HEK293 (cell line): ENCODE data around the gene MAPKAPK5.
A peak's percentile ranks its signal among the peaks of the same experiment; 100 is the strongest.

Source experiments
- CTCF ChIA-PET: fragments of 350-600 bp; formaldehyde crosslinking; extraction: SDS; loops from one replicate; lab custom pipeline; 2021; ENCODE audit warnings: antibody characterized with exemption; lab: Yijun Ruan, JAX
- POLR2A ChIA-PET: fragments of 300-600 bp; formaldehyde crosslinking; extraction: SDS; loops from one replicate; lab custom pipeline; 2020; ENCODE audit warnings: antibody characterized with exemption, inconsistent platforms; lab: Yijun Ruan, JAX
- H3K27ac ChIP-seq: fragments of 200-500 bp; sonication (Bioruptor generic); 2 replicates; pipeline ENCODE4 v1.5.1; 2014; ENCODE audit warnings: low read depth, low read length, control low read depth, inconsistent platforms; ENCODE audit errors: extremely low read depth
- H3K36me3 ChIP-seq, 2 experiments: fragments of 200-500 bp in 1 of 2; sonication (Bioruptor generic) in 1 of 2; 1 replicate in 1 of 2; 2 replicates in 1 of 2; pipeline ENCODE4 v1.5.1; 2014 to 2017; ENCODE audit warnings: inconsistent platforms in 2 of 2, low read length in 2 of 2; ENCODE audit not compliant: control insufficient read depth in 2 of 2, insufficient read depth in 1 of 2
- H3K4me1 ChIP-seq: fragments of 200-500 bp; sonication (Bioruptor generic); 2 replicates; pipeline ENCODE4 v1.5.1; 2014; ENCODE audit warnings: mild to moderate bottlenecking, low read length, inconsistent platforms; ENCODE audit not compliant: control insufficient read depth, insufficient read depth
- H3K4me3 ChIP-seq: 2 replicates; pipeline ENCODE4 v1.5.1; 2011; ENCODE audit warnings: low read depth, mild to moderate bottlenecking, control low read depth, low read length, moderate library complexity
- H3K9me3 ChIP-seq: fragments of 200-500 bp; sonication (Bioruptor generic); 2 replicates; pipeline ENCODE4 v1.5.1; 2014; ENCODE audit warnings: low read depth, low read length, inconsistent platforms; ENCODE audit not compliant: control insufficient read depth, insufficient read depth
- KLF16 ChIP-seq: fragments of 450-650 bp; formaldehyde crosslinking; IDR thresholded peaks from 2 replicates; pipeline ENCODE4 v1.5.1; 2017; ENCODE audit warnings: missing biosample characterization, missing genetic modification characterization
- OSR2 ChIP-seq: fragments of 450-650 bp; formaldehyde crosslinking; IDR thresholded peaks from 2 replicates; pipeline ENCODE4 v1.5.1; 2016; ENCODE audit warnings: missing biosample characterization, missing genetic modification characterization
- SP7 ChIP-seq: fragments of 450-650 bp; formaldehyde crosslinking; IDR thresholded peaks from 2 replicates; pipeline ENCODE4 v1.5.1; 2016; ENCODE audit warnings: missing biosample characterization, missing genetic modification characterization
- TRIM28 ChIP-seq: IDR thresholded peaks from 2 replicates; pipeline ENCODE4 v1.6.1; 2011; ENCODE audit warnings: low read length, control low read depth, borderline replicate concordance
- YY2 ChIP-seq: fragments of 450-650 bp; formaldehyde crosslinking; IDR thresholded peaks from 2 replicates; pipeline ENCODE4 v1.5.1; 2016; ENCODE audit warnings: missing biosample characterization, missing genetic modification characterization
- ZBTB21 ChIP-seq: fragments of 450-650 bp; formaldehyde crosslinking; IDR thresholded peaks from 2 replicates; pipeline ENCODE4 v1.5.1; 2017; ENCODE audit warnings: missing biosample characterization, missing genetic modification characterization
- ZFHX2 ChIP-seq: fragments of 450-650 bp; formaldehyde crosslinking; conservative IDR thresholded peaks from 2 replicates; pipeline ENCODE4 v1.5.1; 2016; ENCODE audit warnings: missing biosample characterization, missing genetic modification characterization
- ZNF169 ChIP-seq: fragments of 450-650 bp; formaldehyde crosslinking; IDR thresholded peaks from 2 replicates; pipeline ENCODE4 v1.5.1; 2016; ENCODE audit warnings: missing biosample characterization, missing genetic modification characterization
- ZNF302 ChIP-seq: fragments of 450-650 bp; formaldehyde crosslinking; IDR thresholded peaks from 2 replicates; pipeline ENCODE4 v1.5.1; 2016; ENCODE audit warnings: missing biosample characterization, missing genetic modification characterization, low read depth
- ZNF311 ChIP-seq: fragments of 450-650 bp; formaldehyde crosslinking; IDR thresholded peaks from 2 replicates; pipeline ENCODE4 v1.5.1; 2017; ENCODE audit warnings: missing biosample characterization, missing genetic modification characterization, borderline replicate concordance
- ZNF324 ChIP-seq: fragments of 450-650 bp; formaldehyde crosslinking; IDR thresholded peaks from 2 replicates; pipeline ENCODE4 v1.5.1; 2016; ENCODE audit warnings: missing biosample characterization, missing genetic modification characterization
- ZNF335 ChIP-seq: fragments of 450-650 bp; formaldehyde crosslinking; conservative IDR thresholded peaks from 2 replicates; pipeline ENCODE4 v1.5.1; 2016; ENCODE audit warnings: missing biosample characterization, missing genetic modification characterization
- ZNF341 ChIP-seq: fragments of 450-650 bp; formaldehyde crosslinking; IDR thresholded peaks from 2 replicates; pipeline ENCODE4; 2016; ENCODE audit warnings: low read depth, missing biosample characterization, missing genetic modification characterization
- ZNF391 ChIP-seq: fragments of 450-650 bp; formaldehyde crosslinking; IDR thresholded peaks from 2 replicates; pipeline ENCODE4 v1.5.1; 2016; ENCODE audit warnings: low read depth, missing biosample characterization, missing genetic modification characterization, borderline replicate concordance
- ZNF404 ChIP-seq: fragments of 450-650 bp; formaldehyde crosslinking; IDR thresholded peaks from 2 replicates; pipeline ENCODE4 v1.5.1; 2017; ENCODE audit warnings: missing biosample characterization, missing genetic modification characterization
- ZNF416 ChIP-seq: fragments of 450-650 bp; formaldehyde crosslinking; IDR thresholded peaks from 2 replicates; pipeline ENCODE4 v1.5.1; 2016; ENCODE audit warnings: missing biosample characterization, missing genetic modification characterization
- ZNF629 ChIP-seq: fragments of 450-650 bp; formaldehyde crosslinking; IDR thresholded peaks from 2 replicates; pipeline ENCODE4 v1.5.1; 2017; ENCODE audit warnings: missing biosample characterization, missing genetic modification characterization
- ZNF658 ChIP-seq: fragments of 450-650 bp; formaldehyde crosslinking; IDR thresholded peaks from 2 replicates; pipeline ENCODE4; 2016; ENCODE audit warnings: missing biosample characterization, missing genetic modification characterization
- ZNF677 ChIP-seq: fragments of 450-650 bp; IDR thresholded peaks from 2 replicates; pipeline ENCODE4 v1.5.0; 2018; ENCODE audit warnings: missing biosample characterization, mild to moderate bottlenecking, missing genetic modification characterization, moderate library complexity
- ZNF777 ChIP-seq: fragments of 450-650 bp; formaldehyde crosslinking; IDR thresholded peaks from 2 replicates; pipeline ENCODE4 v1.5.1; 2017; ENCODE audit warnings: missing biosample characterization, missing genetic modification characterization, borderline replicate concordance
- TF ChIP-seq, protein P1 (sequence below): fragments of 450-650 bp; formaldehyde crosslinking; IDR thresholded peaks from 2 replicates; pipeline ENCODE4 v1.5.1; 2016; ENCODE audit warnings: missing biosample characterization, missing genetic modification characterization
- TF ChIP-seq, protein P2 (sequence below): fragments of 450-650 bp; formaldehyde crosslinking; IDR thresholded peaks from 2 replicates; pipeline ENCODE4 v1.5.1; 2016; ENCODE audit warnings: missing biosample characterization, missing genetic modification characterization
- TF ChIP-seq, protein P3 (sequence below): fragments of 450-650 bp; formaldehyde crosslinking; IDR thresholded peaks from 2 replicates; pipeline ENCODE4 v1.5.1; 2017; ENCODE audit warnings: missing biosample characterization, missing genetic modification characterization
- TF ChIP-seq, protein P4 (sequence below): fragments of 450-650 bp; formaldehyde crosslinking; conservative IDR thresholded peaks from 2 replicates; pipeline ENCODE4 v1.5.1; 2016; ENCODE audit warnings: low read depth, missing biosample characterization, missing genetic modification characterization

MAPKAPK5 gene

DNA sequence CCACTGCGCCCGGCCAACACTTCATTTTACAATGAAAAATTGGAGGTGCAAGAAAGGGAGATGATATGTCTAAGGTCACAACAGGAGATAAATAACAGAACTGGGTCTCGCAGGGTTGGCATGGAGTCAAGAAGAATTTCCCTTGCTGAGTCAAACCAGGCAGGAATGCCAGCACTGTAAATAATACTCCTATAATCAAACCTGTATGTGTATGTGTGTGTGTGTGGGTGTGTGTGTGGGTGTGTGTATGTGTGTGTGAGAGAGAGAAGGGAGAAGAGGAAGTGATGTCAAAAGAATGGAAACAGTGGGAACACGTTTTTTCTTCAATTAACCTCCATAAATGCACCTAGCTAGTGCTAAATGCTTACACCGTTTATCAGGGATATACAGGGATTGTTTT lies 100.5 kb downstream of the MAPKAPK5 start (continued):
- TF ChIP-seq, protein P1, sequence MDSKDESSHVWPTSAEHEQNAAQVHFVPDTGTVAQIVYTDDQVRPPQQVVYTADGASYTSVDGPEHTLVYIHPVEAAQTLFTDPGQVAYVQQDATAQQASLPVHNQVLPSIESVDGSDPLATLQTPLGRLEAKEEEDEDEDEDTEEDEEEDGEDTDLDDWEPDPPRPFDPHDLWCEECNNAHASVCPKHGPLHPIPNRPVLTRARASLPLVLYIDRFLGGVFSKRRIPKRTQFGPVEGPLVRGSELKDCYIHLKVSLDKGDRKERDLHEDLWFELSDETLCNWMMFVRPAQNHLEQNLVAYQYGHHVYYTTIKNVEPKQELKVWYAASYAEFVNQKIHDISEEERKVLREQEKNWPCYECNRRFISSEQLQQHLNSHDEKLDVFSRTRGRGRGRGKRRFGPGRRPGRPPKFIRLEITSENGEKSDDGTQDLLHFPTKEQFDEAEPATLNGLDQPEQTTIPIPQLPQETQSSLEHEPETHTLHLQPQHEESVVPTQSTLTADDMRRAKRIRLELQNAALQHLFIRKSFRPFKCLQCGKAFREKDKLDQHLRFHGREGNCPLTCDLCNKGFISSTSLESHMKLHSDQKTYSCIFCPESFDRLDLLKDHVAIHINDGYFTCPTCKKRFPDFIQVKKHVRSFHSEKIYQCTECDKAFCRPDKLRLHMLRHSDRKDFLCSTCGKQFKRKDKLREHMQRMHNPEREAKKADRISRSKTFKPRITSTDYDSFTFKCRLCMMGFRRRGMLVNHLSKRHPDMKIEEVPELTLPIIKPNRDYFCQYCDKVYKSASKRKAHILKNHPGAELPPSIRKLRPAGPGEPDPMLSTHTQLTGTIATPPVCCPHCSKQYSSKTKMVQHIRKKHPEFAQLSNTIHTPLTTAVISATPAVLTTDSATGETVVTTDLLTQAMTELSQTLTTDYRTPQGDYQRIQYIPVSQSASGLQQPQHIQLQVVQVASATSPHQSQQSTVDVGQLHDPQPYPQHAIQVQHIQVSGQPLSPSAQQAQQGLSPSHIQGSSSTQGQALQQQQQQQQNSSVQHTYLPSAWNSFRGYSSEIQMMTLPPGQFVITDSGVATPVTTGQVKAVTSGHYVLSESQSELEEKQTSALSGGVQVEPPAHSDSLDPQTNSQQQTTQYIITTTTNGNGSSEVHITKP (tag by site-specific recombination): no peak
- TF ChIP-seq OSR2 (tag by site-specific recombination) (no peak), YY2 (tag by site-specific recombination) (peak; percentile 57; the same call in 1 of the 2 replicates), ZNF324 (0 out of 2 replicates have a peak, but pooled peaks have one; percentile 22), ZNF311 (tag by site-specific recombination) (0 out of 2 replicates have a peak, but pooled peaks have one; percentile 19), ZNF629 (tag by site-specific recombination) (peak; percentile 77), ZNF416 (tag by site-specific recombination) (no peak), ZBTB21 (tag by site-specific recombination) (peak; percentile 85), ZFHX2 (tag by site-specific recombination) (peak; percentile 99), ZNF341 (tag by site-specific recombination) (no peak), SP7 (tag by site-specific recombination) (peak; percentile 59), KLF16 (tag by site-specific recombination) (peak; percentile 67; the same call in 1 of the 2 replicates)
- TF ChIP-seq, protein P2, sequence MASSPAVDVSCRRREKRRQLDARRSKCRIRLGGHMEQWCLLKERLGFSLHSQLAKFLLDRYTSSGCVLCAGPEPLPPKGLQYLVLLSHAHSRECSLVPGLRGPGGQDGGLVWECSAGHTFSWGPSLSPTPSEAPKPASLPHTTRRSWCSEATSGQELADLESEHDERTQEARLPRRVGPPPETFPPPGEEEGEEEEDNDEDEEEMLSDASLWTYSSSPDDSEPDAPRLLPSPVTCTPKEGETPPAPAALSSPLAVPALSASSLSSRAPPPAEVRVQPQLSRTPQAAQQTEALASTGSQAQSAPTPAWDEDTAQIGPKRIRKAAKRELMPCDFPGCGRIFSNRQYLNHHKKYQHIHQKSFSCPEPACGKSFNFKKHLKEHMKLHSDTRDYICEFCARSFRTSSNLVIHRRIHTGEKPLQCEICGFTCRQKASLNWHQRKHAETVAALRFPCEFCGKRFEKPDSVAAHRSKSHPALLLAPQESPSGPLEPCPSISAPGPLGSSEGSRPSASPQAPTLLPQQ (tag by site-specific recombination): 0 out of 2 replicates have a peak, but pooled peaks have one; percentile 44
- TF ChIP-seq, protein P3, sequence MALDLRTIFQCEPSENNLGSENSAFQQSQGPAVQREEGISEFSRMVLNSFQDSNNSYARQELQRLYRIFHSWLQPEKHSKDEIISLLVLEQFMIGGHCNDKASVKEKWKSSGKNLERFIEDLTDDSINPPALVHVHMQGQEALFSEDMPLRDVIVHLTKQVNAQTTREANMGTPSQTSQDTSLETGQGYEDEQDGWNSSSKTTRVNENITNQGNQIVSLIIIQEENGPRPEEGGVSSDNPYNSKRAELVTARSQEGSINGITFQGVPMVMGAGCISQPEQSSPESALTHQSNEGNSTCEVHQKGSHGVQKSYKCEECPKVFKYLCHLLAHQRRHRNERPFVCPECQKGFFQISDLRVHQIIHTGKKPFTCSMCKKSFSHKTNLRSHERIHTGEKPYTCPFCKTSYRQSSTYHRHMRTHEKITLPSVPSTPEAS (tag by site-specific recombination): peak; percentile 72
- TF ChIP-seq, all 188 proteins: peak for 14

DNA sequence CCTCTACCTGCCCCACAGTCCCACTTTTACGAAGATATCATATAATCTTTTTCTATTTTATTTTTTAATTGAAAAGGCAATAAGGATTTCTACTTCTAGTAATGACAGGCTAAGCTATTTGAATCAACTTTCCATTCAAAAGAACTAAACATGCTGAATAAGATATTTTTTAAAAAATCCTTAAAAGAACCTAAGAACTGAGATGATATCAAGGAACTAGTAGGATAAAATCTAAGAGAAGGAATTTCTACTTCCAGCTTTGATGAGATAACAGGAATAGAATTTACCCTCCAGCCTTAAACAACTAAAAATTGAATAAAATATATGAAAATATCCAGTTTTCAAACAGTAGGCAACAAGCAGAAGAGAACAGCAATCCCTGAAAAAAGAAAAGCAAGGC lies 101.9 kb downstream of the MAPKAPK5 start:
- H3K4me1 ChIP-seq: no peaks in the 10 kb centered on the region
- H3K4me3 ChIP-seq: no peak overlapping the region
- H3K36me3 ChIP-seq: no peaks in the 10 kb centered on the region
- H3K9me3 ChIP-seq: no peaks in the 10 kb centered on the region
- POLR2A ChIA-PET: interaction anchor here (1.3 to 2.6 kb wide), 2 partner anchors 69 to 77 kb away, joined by 4 to 7 read pairs; partner anchors contain the start of genes ERP29 and TMEM116
- CTCF ChIA-PET: interaction anchor here (0.6 to 2.3 kb wide), 8 partner anchors 11 to 443 kb away, joined by 3 to 8 read pairs (median 4); no protein-coding TSS in a partner anchor
- no peak overlapping the region for H3K27ac ChIP-seq
- no peak for TF ChIP-seq TRIM28
- TF ChIP-seq, protein P4, sequence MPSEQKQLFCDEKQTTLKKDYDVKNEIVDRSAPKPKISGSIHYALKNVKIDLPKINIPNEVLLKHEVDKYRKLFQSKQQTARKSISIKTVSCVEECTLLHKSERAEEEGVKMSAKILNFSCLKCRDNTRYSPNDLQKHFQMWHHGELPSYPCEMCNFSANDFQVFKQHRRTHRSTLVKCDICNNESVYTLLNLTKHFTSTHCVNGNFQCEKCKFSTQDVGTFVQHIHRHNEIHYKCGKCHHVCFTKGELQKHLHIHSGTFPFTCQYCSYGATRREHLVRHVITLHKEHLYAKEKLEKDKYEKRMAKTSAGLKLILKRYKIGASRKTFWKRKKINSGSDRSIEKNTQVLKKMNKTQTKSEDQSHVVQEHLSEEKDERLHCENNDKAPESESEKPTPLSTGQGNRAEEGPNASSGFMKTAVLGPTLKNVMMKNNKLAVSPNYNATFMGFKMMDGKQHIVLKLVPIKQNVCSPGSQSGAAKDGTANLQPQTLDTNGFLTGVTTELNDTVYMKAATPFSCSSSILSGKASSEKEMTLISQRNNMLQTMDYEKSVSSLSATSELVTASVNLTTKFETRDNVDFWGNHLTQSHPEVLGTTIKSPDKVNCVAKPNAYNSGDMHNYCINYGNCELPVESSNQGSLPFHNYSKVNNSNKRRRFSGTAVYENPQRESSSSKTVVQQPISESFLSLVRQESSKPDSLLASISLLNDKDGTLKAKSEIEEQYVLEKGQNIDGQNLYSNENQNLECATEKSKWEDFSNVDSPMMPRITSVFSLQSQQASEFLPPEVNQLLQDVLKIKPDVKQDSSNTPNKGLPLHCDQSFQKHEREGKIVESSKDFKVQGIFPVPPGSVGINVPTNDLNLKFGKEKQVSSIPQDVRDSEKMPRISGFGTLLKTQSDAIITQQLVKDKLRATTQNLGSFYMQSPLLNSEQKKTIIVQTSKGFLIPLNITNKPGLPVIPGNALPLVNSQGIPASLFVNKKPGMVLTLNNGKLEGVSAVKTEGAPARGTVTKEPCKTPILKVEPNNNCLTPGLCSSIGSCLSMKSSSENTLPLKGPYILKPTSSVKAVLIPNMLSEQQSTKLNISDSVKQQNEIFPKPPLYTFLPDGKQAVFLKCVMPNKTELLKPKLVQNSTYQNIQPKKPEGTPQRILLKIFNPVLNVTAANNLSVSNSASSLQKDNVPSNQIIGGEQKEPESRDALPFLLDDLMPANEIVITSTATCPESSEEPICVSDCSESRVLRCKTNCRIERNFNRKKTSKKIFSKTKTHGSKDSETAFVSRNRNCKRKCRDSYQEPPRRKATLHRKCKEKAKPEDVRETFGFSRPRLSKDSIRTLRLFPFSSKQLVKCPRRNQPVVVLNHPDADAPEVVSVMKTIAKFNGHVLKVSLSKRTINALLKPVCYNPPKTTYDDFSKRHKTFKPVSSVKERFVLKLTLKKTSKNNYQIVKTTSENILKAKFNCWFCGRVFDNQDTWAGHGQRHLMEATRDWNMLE (tag by site-specific recombination): no peak
- no peak for TF ChIP-seq ZNF169 (tag by site-specific recombination)
- no peak for TF ChIP-seq ZNF391 (tag by site-specific recombination)
- no peak for TF ChIP-seq ZNF777 (tag by site-specific recombination)
- TF ChIP-seq ZNF404: no peak
- no peak for TF ChIP-seq ZNF335 (tag by site-specific recombination)
- TF ChIP-seq ZNF658 (tag by site-specific recombination): no peak
- no peak for TF ChIP-seq ZNF677 (tag by site-specific recombination)
- TF ChIP-seq ZNF302 (tag by site-specific recombination): no peak
